NCI-H2196 (cell line): ENCODE data around the gene MCUR1.
"Not testable (repeated sequence)": the region's sequence is repeated elsewhere in the genome, so short reads cannot be mapped to it uniquely, and the experiment has no call there.

Experiments
- DNase-seq: peaks from one replicate; lab custom pipeline; 2025; ENCODE audit not compliant: unreplicated experiment; lab: John Stamatoyannopoulos, UW

MCUR1 gene

GRCh38 chr6:13780162-13780561, 34.2 kb downstream of the MCUR1 start:
- DNase-seq, result not testable (repeated sequence)

- no peak for DNase-seq
These were observed 36.3 kb downstream of the MCUR1 start for GRCh38 chr6:13778028-13778427.

DNA sequence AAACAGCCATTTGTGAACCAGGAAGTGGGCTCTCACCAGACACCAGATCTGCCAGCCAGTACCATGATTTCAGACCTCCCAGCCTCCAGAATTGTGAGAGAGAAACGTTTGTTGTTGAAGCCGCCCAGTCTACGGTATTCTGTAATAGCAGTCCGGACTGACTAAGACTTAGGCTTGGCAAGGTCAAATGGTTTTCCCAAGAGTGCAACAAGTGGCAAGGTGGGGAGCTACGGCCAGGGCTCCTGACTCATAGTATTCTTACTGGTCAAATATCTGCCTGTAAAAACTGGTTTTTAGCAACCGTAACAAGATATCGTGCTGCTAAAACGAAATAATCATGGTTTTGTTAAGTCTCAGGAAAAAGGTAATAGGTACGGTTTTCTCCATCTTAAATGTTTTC, 37.8 kb downstream of the MCUR1 start:
- DNase-seq, result no peak

- not testable (repeated sequence) for DNase-seq
These were observed 38.9 kb downstream of the MCUR1 start for GRCh38 chr6:13775466-13775865.

DNA sequence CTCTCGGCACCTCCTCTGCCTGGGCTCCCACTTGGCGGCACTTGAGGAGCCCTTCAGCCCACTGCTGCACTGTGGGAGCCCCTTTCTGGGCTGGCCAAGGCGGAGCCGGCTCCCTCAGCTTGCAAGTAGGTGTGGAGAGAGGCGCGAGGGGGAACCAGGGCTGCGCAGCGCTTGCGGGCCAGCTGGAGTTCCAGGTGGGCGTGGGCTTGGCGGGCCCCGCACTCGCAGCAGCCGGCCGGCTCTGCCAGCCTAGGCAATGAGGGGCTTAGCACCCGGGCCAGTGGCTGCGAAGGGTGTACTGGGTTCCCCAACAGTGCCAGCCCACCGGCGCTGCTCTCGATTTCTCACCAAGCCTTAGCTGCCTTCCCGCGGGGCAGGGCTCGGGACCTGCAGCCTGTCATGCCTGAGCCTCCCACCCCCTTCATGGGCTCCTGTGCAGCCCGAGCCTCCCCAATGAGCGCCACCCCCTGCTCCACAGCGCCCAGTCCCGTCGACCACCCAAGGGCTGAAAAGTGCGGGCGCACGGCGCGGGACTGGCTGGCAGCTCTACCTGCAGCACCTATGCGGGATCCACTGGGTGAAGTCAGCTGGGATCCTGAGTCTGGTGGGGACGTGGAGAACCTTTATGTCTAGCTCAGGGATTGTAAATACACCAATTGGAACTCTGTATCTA, 41.9 kb downstream of the MCUR1 start:
- not testable (repeated sequence) for DNase-seq

DNA sequence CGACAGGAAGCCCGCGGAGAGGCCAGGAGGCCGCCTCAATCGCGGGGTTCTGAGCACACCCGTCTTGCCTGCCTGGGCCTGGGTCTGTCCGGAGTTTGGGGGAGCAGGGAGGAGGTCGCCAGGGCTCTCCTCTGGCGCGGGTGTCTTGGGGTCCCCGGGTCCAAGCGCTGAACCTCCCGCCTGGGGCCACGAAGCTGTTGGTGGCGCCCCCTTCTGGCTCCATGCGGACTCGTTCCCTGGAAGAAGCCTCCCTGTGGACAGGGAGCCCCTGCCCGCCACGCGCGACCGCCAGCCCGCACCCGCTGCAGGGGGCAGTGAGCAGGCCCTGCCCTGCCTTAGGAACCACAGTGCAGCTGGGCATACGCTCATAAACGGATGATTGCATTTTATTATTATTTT, 44.7 kb downstream of the MCUR1 start:
- DNase-seq, result no peak

DNA sequence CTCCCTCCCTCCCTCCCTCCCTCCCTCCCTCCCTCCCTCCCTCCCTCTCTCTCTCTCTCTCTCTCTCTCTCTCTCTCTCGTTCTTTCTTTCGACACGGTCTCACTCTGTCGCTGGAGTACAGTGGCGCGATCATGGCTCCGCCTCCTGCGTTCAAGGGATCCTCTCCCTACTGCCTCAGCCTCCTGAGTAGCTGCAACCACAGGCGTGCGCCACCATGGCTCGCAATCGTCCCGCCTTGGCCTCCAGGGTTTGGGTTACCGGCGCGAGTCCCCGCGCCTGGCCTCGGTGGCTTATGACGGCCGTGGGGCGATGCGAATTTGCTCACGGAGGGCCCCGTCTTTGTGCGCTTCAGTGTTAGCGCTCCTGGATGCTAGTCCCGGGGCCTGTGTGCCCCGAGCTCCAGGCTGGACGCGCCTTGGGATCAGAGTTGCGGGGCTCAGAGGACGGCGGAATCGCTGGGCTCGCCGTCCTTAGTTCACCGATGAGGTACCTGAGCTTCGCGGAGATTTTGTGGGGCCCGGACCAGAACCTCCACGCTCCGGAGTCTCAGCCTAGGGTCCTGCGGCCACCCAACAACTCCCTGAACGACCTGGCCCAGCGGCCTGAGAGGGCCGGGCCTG, 45.2 kb downstream of the MCUR1 start:
- DNase-seq, result no peak

DNA sequence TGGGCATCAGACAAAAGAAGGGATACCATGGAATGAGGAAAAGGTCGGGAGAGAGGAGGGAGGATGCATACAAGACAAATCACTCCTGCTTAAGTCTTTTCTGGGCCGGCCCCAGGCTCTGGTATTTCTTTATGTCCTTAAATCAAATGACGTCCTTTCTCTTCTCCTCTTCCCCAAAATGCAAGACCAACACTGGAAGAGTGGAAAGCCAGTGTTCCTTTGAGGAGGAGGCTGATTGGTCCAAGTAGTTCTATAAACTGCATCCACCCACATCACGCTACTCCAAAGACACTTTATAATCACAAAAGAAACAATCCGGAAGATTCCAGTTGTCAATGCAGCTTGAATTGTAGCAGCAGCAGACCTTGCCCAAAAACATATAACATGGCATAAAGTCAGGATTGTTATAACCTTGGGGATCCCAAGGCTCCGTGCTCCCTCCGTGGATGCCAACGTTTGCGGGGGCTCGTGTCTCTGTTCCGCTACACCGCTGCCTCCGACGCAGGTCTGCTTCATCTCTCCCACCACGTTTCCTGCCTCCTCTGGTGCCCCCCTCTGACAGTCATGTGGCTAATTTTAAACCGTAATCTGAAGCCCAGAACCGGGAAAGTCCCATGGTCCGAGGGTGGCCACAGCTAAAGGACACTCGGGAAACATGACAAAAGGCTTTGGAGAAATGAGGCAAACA, 47.1 kb downstream of the MCUR1 start:
- DNase-seq, result no peak

DNA sequence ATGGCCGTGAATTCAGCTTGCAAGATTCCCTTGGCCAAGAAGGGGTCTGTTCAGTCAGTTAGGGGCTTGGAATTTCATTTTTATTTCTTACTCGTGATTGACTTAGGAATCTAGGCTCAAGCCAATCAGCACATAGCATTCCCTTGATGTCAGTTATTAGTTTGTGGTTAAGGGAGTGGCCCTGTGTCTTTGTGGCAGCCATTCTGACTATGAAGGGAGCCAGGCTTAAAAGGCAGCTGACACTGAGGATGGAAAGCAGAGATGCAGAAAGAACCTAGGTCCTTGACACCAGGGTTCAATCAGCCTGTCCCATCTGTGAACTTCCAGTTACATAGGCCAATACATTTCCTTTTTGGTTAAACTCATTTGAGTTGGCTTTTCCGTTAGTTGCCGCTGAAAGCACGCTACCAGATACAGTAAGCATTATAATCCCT, 48.1 kb downstream of the MCUR1 start:
- DNase-seq, result no peak

DNA sequence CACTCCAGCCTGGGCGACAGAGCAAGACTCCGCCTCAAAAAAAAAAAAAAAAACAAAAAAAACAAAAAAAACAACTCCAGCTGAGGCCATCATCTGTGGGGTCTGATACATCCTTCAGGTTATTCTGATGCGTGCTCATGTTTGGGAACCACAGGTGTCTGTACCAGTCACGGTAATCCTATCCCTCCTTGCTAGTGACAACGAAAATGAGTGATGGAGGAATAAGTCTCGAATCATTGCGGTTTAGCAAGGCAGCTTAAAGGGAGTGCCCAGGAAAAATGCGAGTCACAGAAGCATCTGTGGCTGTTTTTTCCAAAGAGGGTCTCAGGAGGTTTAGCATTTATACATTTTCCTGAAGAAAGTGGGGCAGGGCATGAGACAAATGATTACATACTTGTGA, 48.8 kb downstream of the MCUR1 start:
- DNase-seq, result no peak

DNA sequence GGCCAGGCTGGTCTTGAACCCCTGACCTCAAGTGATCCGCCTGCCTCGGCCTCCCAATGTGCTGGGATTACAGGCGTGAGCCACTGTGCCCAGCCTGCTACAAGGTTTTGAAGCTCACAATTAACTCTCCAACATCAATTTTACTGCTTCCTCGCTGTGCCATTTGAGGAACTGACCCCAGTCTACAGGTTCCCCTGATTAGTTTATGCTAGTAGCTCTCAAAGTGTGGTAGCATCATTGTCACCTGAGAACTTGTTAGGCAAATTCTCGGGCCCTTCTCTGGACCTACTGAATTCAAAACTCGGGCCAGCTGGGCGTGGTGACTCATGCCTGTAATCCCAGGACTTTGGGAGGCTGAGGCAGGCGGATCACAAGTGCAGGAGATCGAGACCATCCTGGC, 49.4 kb downstream of the MCUR1 start:
- DNase-seq, result no peak

- no peak for DNase-seq
These were observed 50.5 kb downstream of the MCUR1 start for GRCh38 chr6:13763740-13764381.

- DNase-seq, result no peak
These were observed 51.5 kb downstream of the MCUR1 start for GRCh38 chr6:13762611-13763441.

- DNase-seq, result no peak
These were observed 52.9 kb downstream of the MCUR1 start for GRCh38 chr6:13761361-13762036.

DNA sequence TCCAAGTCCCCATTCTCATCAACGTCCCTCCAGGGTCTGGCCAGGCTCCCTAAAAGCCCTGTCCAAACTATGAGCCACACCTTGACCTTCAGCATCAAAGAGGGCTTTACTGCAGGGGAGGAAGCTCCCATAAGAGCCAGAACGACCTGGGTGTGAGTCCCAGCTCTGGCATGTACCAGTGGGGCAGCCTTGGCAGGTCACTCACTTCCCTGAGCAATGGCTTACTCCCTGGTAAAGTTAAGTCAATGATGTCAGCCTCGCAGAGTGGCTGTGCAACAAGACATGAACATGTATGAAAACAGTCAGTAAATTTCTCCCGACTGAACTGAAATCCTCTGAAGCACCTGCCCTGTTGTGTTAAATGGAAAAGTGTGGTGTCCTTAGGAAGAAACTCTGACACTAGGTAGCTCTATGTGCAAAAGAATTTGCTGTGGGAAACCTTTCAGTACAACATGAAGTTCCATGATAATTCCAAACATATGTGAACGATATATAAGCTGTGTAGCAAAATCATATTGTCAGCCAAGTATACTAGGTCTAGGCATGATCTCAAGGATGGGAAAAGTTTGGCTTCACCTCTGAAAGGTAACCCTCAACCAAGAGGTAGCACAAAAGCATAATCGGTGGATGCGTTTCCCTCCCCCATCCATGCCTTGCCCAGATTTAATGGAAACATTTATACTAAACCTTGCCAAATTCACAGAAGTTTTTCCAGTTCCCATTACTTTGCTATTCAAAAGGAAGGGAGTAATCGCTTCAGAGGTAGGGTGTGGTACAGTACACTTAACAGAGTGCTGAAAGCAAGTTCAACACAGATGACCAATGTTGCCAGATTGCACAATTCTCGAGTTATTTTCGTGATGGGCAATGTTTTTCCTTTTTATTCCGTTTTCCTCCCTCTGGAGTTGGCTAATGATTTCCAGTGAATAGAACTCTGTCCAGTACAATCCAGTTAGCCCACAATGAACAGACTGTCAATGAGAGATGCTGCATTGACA, 53.8 kb downstream of the MCUR1 start:
- DNase-seq, result no peak

GRCh38 chr6:13759025-13759424, 55.3 kb downstream of the MCUR1 start:
- DNase-seq, result no peak

DNA sequence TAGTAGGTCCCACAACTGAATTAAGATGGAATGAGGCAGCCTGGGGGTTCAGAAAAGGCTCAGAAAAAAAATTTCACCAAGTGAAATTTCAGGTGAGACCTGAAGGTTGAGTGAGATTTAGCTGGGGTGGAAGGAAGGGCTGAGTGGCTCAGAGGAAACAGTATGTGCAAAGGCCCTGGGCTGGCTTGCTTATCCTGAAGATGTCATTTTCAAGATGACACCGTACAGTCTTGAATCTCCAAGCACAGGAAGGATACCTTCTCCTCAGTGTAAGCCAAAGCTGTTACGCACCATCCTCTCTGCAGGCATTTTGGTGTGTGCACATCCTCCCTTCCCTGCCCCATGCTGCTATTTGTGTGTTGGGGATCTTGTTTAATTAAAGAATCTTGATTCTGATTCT, 59.7 kb downstream of the MCUR1 start:
- DNase-seq, result no peak

DNA sequence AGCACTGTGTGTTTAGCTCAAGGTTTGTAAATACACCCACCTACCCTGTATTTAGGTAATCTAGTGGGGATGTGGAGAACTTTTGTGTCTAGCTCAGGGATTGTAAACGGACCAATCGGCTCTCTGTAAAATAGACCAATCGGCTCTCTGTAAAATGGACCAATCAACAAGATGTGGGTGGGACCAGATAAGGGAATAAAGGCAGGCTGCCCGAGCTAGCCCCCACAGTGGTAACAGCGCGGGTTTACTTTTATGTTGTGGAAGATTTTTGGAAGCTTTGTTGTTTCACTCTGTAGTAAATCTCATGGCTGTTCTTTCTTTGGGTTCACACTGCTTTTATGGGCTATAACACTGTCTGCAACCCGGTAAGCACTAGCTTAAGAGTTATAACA, 70.6 kb downstream of the MCUR1 start:
- no peak for DNase-seq
